Loucy (cell line): ENCODE results near the gene PNMA8C.

ENCODE experiments used
- H2AFZ ChIP-seq: fragments of 200-600 bp; sonication (generic); 2 replicates; pipeline ENCODE4 v1.6.0; 2016; ENCODE audit warnings: antibody characterized with exemption, mild to moderate bottlenecking, low read length, moderate library complexity
- H3F3A ChIP-seq: fragments of 200-600 bp; 2 replicates; pipeline ENCODE4 v1.6.0; 2016; ENCODE audit warnings: antibody characterized with exemption, low read depth, mild to moderate bottlenecking
- H3K27me3 ChIP-seq: fragments of 200-600 bp; sonication (generic); 2 replicates; pipeline ENCODE4 v1.6.1; 2014; ENCODE audit warnings: low read length, mild to moderate bottlenecking; ENCODE audit not compliant: insufficient read depth, poor library complexity, severe bottlenecking
- H3K36me3 ChIP-seq: fragments of 200-600 bp; sonication (generic); 2 replicates; pipeline ENCODE4 v1.6.1; 2016; ENCODE audit warnings: low read length; ENCODE audit not compliant: insufficient read depth
- H3K4me1 ChIP-seq: fragments of 200-600 bp; sonication (generic); 2 replicates; pipeline ENCODE4 v1.5.1; 2014; ENCODE audit warnings: low read length, mild to moderate bottlenecking; ENCODE audit not compliant: insufficient read depth, poor library complexity, severe bottlenecking
- H3K4me2 ChIP-seq: fragments of 200-600 bp; sonication (generic); 2 replicates; pipeline ENCODE4 v1.6.0; 2014; ENCODE audit warnings: antibody characterized with exemption, low read length, low read depth, mild to moderate bottlenecking; ENCODE audit not compliant: poor library complexity, severe bottlenecking
- H3K4me3 ChIP-seq: fragments of 200-600 bp; sonication (generic); 2 replicates; pipeline ENCODE4 v1.5.1; 2014; ENCODE audit warnings: low read length, mild to moderate bottlenecking, mixed read lengths; ENCODE audit not compliant: poor library complexity, severe bottlenecking
- H3K79me2 ChIP-seq: fragments of 200-600 bp; sonication (generic); 2 replicates; pipeline ENCODE4 v1.6.1; 2014; ENCODE audit warnings: low read length; ENCODE audit not compliant: insufficient read depth
- H3K9ac ChIP-seq: fragments of 200-600 bp; sonication (generic); 2 replicates; pipeline ENCODE4 v1.6.0; 2014; ENCODE audit warnings: mild to moderate bottlenecking, low read depth, low read length, moderate library complexity; ENCODE audit not compliant: poor library complexity, severe bottlenecking
- H3K9me2 ChIP-seq: fragments of 200-600 bp; sonication (generic); replicated peaks from 2 replicates; pipeline ENCODE4 v1.6.1; 2016; ENCODE audit warnings: low read depth, low read length, mixed read lengths
- H3K9me3 ChIP-seq: fragments of 200-600 bp; sonication (generic); 2 replicates; pipeline ENCODE4 v1.6.1; 2014; ENCODE audit warnings: mild to moderate bottlenecking, antibody characterized with exemption, low read length, low read depth; ENCODE audit not compliant: insufficient read depth
- H4K20me1 ChIP-seq: fragments of 200-600 bp; sonication (generic); 2 replicates; pipeline ENCODE4 v1.6.0; 2014; ENCODE audit warnings: antibody characterized with exemption, low read length, mild to moderate bottlenecking; ENCODE audit not compliant: insufficient read depth, poor library complexity, severe bottlenecking
- EZH2phosphoT487 ChIP-seq: fragments of 200-600 bp; IDR thresholded peaks from 2 replicates; pipeline ENCODE4 v1.6.1; 2018; ENCODE audit warnings: antibody characterized with exemption, mild to moderate bottlenecking, moderate library complexity, borderline replicate concordance
- TF ChIP-seq, protein P1 (sequence below): fragments of 200-600 bp; sonication (generic); conservative IDR thresholded peaks from 2 replicates; pipeline ENCODE4 v1.5.1; 2014; ENCODE audit warnings: mild to moderate bottlenecking, antibody characterized with exemption, low read length

PNMA8C gene

DNA sequence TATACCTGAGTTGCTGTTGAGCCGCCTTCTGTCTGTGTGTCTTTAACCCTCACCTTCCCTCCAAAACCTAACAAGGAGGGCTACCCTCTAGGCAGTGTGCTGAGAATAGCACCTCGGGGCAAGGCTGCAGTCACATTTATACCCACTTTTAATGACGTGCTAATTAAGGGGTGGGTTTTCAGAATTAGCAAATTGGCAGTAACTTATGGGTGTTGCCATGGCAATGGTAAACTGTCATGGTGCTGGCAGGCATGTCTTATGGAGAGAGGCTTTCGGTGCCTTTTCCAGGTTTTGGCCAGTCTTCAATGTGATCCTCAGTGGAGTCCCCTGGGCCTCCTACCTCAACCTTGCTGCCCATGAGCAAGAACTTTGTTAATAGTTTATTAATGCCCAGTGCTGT is 43.9 kb upstream of the PNMA8C start:
- Histone ChIP-seq H3F3A (no peaks in the 10 kb centered on the region), H3K79me2 (no peaks in the 10 kb centered on the region), H3K4me3 (no peak overlapping the region), H3K9me3 (no peaks in the 10 kb centered on the region), H3K36me3 (no peaks in the 10 kb centered on the region), H3K27me3 (no peaks in the 10 kb centered on the region), H4K20me1 (no peaks in the 10 kb centered on the region), H2AFZ (no peak overlapping the region), H3K9ac (no peak overlapping the region), H3K9me2 (no peaks in the 10 kb centered on the region), H3K4me2 (no peak overlapping the region), H3K4me1 (no peaks in the 10 kb centered on the region)
- TF ChIP-seq EZH2phosphoT487, result no peak
- TF ChIP-seq, protein P1, sequence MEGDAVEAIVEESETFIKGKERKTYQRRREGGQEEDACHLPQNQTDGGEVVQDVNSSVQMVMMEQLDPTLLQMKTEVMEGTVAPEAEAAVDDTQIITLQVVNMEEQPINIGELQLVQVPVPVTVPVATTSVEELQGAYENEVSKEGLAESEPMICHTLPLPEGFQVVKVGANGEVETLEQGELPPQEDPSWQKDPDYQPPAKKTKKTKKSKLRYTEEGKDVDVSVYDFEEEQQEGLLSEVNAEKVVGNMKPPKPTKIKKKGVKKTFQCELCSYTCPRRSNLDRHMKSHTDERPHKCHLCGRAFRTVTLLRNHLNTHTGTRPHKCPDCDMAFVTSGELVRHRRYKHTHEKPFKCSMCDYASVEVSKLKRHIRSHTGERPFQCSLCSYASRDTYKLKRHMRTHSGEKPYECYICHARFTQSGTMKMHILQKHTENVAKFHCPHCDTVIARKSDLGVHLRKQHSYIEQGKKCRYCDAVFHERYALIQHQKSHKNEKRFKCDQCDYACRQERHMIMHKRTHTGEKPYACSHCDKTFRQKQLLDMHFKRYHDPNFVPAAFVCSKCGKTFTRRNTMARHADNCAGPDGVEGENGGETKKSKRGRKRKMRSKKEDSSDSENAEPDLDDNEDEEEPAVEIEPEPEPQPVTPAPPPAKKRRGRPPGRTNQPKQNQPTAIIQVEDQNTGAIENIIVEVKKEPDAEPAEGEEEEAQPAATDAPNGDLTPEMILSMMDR, result no peak

- H3K4me3 ChIP-seq, result no peak overlapping the region
- TF ChIP-seq, protein P1, result no peak
- no peak for TF ChIP-seq EZH2phosphoT487
- H3K27me3 ChIP-seq, result no peaks in the 10 kb centered on the region
- no peaks in the 10 kb centered on the region for H3K36me3 ChIP-seq
- no peak overlapping the region for H3K4me2 ChIP-seq
- no peaks in the 10 kb centered on the region for H3K4me1 ChIP-seq
- H3K79me2 ChIP-seq, result no peaks in the 10 kb centered on the region
- no peak overlapping the region for H2AFZ ChIP-seq
- no peaks in the 10 kb centered on the region for H4K20me1 ChIP-seq
- H3K9me3 ChIP-seq, result no peaks in the 10 kb centered on the region
- no peaks in the 10 kb centered on the region for H3K9me2 ChIP-seq
- no peaks in the 10 kb centered on the region for H3F3A ChIP-seq
- H3K9ac ChIP-seq, result no peak overlapping the region
These were observed 43.2 kb upstream of the PNMA8C start for GRCh38 chr19:46471811-46472543.

GRCh38 chr19:46471116-46471733 is 42.5 kb upstream of the PNMA8C start, which contains the start of gene PNMA8A:
TSS of gene PNMA8A (minus strand) at chr19:46471563. CDS start at chr19:46471035, 528 bp downstream.
- no peak within 1 kb of the TSS for H2AFZ ChIP-seq
- no peaks in the 10 kb centered on the region for H3K27me3 ChIP-seq
- H3K9me3 ChIP-seq, result no peaks in the 10 kb centered on the region
- H3K36me3 ChIP-seq, result no peaks in the 10 kb centered on the region
- H3K9me2 ChIP-seq, result no peaks in the 10 kb centered on the region
- no peak within 1 kb of the TSS for H3K9ac ChIP-seq
- no peaks in the 10 kb centered on the region for H3F3A ChIP-seq
- no peaks in the 10 kb centered on the region for H3K79me2 ChIP-seq
- no peaks in the 10 kb centered on the region for H3K4me1 ChIP-seq
- H3K4me3 ChIP-seq, result no peak within 1 kb of the TSS
- no peaks in the 10 kb centered on the region for H4K20me1 ChIP-seq
- no peak within 1 kb of the TSS for H3K4me2 ChIP-seq
- TF ChIP-seq, protein P1, result no peak
- no peak for TF ChIP-seq EZH2phosphoT487
